GM12874 (cell line): Measurements from ENCODE around the gene KIAA1549.

Experiments
- CTCF ChIP-seq: IDR thresholded peaks from 2 replicates; pipeline ENCODE4 v1.5.1; 2011; ENCODE audit warnings: low read depth, mild to moderate bottlenecking, control low read depth, low read length, moderate library complexity; ENCODE audit not compliant: insufficient read depth

Gene KIAA1549

GRCh38 chr7:138898802-138899201, 82.4 kb downstream of the KIAA1549 start:
- no peak for TF ChIP-seq CTCF

- no peak for TF ChIP-seq CTCF
Observed at GRCh38 chr7:138898255-138898654, 82.9 kb downstream of the KIAA1549 start.

- no peak for TF ChIP-seq CTCF
Observed at GRCh38 chr7:138895679-138896078, 85.5 kb downstream of the KIAA1549 start.

- no peak for TF ChIP-seq CTCF
Observed at GRCh38 chr7:138893258-138893657, 87.9 kb downstream of the KIAA1549 start.

GRCh38 chr7:138892812-138893211, 88.4 kb downstream of the KIAA1549 start:
- no peak for TF ChIP-seq CTCF

GRCh38 chr7:138892006-138892630, 89.1 kb downstream of the KIAA1549 start:
- no peak for TF ChIP-seq CTCF

GRCh38 chr7:138891446-138891810, 89.8 kb downstream of the KIAA1549 start:
- TF ChIP-seq CTCF = no peak
